ENCODE measurements around the gene MVB12B. TPM values are rescaled to one million over a fixed set of nuclear protein-coding genes. Genes with fewer than 3 reads are reported as not detected.

MVB12B gene
- total RNA-seq, 1 donor from 2014 or later: 13.1 TPM

DNA sequence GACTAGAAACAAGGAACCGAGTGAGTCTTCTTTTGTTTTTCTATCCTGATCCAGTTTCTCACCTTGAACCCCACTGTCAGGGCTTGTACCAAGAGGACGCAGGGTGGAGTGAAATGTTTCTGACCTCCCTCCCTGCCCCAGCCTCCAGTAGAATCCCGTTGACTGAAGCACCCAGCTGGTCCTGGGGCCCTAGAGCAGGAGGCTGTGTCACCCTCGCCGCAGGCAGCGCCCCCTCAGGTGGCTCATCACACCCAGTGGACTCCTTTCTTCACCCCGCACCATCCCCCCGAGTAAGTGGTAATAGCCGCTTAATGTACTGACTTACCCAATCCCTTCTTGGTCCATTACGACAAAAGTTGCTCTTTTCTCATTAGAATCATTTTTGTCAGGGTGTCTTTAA lies 53.8 kb downstream of the MVB12B start:
- H3K4me3 Mint-ChIP-seq (ENCODE audit: unreplicated experiment): no peak overlapping the region
- H3K27me3 Mint-ChIP-seq (ENCODE audit: low read depth): no peaks in the 10 kb centered on the region
- peaks cover 4% of the 10 kb centered on the region for H3K36me3 Mint-ChIP-seq (ENCODE audit: low read depth)
- TF ChIP-seq, protein P1, sequence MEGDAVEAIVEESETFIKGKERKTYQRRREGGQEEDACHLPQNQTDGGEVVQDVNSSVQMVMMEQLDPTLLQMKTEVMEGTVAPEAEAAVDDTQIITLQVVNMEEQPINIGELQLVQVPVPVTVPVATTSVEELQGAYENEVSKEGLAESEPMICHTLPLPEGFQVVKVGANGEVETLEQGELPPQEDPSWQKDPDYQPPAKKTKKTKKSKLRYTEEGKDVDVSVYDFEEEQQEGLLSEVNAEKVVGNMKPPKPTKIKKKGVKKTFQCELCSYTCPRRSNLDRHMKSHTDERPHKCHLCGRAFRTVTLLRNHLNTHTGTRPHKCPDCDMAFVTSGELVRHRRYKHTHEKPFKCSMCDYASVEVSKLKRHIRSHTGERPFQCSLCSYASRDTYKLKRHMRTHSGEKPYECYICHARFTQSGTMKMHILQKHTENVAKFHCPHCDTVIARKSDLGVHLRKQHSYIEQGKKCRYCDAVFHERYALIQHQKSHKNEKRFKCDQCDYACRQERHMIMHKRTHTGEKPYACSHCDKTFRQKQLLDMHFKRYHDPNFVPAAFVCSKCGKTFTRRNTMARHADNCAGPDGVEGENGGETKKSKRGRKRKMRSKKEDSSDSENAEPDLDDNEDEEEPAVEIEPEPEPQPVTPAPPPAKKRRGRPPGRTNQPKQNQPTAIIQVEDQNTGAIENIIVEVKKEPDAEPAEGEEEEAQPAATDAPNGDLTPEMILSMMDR (IDR thresholded peaks at IDR 0.05): no peak
- no peaks in the 10 kb centered on the region for H3K9me3 Mint-ChIP-seq (ENCODE audit: low read depth)
- peaks cover 24% of the 10 kb centered on the region for H3K4me1 Mint-ChIP-seq (ENCODE audit: low read depth)
- H3K27ac Mint-ChIP-seq (ENCODE audit: unreplicated experiment): no peak overlapping the region
- no peak for DNase-seq (ENCODE audit: low spot score)

DNA sequence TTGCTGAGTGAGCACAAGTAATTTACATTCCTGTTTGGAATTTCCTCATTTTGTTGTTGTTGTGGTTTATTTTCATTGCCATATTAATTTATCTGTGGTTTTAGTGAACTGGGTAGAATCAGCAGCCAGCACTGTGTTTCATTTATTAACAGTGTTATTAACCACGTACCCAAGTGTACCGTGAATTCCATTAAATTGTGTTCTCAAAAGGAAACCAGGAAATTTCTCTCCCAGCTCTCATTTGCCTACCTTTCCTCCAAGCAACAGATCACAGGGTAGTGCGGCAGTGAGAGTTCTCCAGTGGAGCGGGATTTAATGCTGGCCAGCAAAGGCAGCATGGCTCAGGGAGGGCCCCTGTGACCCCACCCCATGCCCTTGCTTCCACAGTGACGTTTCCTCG lies 54.6 kb downstream of the MVB12B start:
- Mint-ChIP-seq H3K27ac (ENCODE audit: unreplicated experiment) (no peak overlapping the region), H3K27me3 (ENCODE audit: low read depth) (no peaks in the 10 kb centered on the region), H3K9me3 (ENCODE audit: low read depth) (no peaks in the 10 kb centered on the region), H3K4me3 (ENCODE audit: unreplicated experiment) (no peak overlapping the region), H3K4me1 (ENCODE audit: low read depth) (peaks cover 16% of the 10 kb centered on the region), H3K36me3 (ENCODE audit: low read depth) (peaks cover 4% of the 10 kb centered on the region)
- DNase-seq (ENCODE audit: low spot score): no peak
- TF ChIP-seq, protein P1 (IDR thresholded peaks at IDR 0.05): no peak

- TF ChIP-seq, protein P1 (IDR thresholded peaks at IDR 0.05): no peak
- no peak overlapping the region for H3K27ac Mint-ChIP-seq (ENCODE audit: unreplicated experiment)
- no peak overlapping the region for H3K4me3 Mint-ChIP-seq (ENCODE audit: unreplicated experiment)
- peaks cover 6% of the 10 kb centered on the region for H3K4me1 Mint-ChIP-seq (ENCODE audit: low read depth)
- no peaks in the 10 kb centered on the region for H3K27me3 Mint-ChIP-seq (ENCODE audit: low read depth)
- DNase-seq (ENCODE audit: low spot score): no peak
- H3K36me3 Mint-ChIP-seq (ENCODE audit: low read depth): peaks cover 15% of the 10 kb centered on the region
- no peaks in the 10 kb centered on the region for H3K9me3 Mint-ChIP-seq (ENCODE audit: low read depth)
These were observed 56.9 kb downstream of the MVB12B start for GRCh38 chr9:126383406-126384046.

DNA sequence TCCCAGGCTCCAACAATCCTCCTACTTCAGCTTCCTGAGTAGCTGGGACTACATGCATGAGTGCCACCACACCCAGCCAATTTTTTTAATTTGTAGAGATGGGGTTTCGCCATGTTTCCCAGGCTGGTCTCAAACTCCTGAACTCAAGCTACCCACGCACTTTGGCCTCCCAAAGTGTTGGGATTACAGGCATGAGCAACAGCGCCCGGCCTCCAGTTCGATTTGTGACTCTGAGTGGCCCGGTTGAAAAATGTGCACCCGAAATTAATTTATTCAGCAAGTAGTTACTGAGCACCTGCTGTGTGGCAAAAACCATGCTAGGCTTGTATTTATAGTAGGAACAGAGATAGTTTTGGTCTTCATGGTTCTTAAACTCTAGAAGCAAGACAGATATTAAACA lies 58.3 kb downstream of the MVB12B start:
- Mint-ChIP-seq H3K27me3 (ENCODE audit: low read depth) (no peaks in the 10 kb centered on the region), H3K4me1 (ENCODE audit: low read depth) (peaks cover 5% of the 10 kb centered on the region), H3K36me3 (ENCODE audit: low read depth) (peaks cover 16% of the 10 kb centered on the region), H3K27ac (ENCODE audit: unreplicated experiment) (no peak overlapping the region), H3K4me3 (ENCODE audit: unreplicated experiment) (no peak overlapping the region), H3K9me3 (ENCODE audit: low read depth) (no peaks in the 10 kb centered on the region)
- TF ChIP-seq, protein P1 (IDR thresholded peaks at IDR 0.05): no peak
- DNase-seq (ENCODE audit: low spot score): no peak

- peaks cover 3% of the 10 kb centered on the region for H3K4me1 Mint-ChIP-seq (ENCODE audit: low read depth)
- H3K36me3 Mint-ChIP-seq (ENCODE audit: low read depth): peaks cover 16% of the 10 kb centered on the region
- TF ChIP-seq, protein P1 (IDR thresholded peaks at IDR 0.05): peak; percentile 65
- H3K27ac Mint-ChIP-seq (ENCODE audit: unreplicated experiment): no peak overlapping the region
- H3K9me3 Mint-ChIP-seq (ENCODE audit: low read depth): no peaks in the 10 kb centered on the region
- H3K4me3 Mint-ChIP-seq (ENCODE audit: unreplicated experiment): no peak overlapping the region
- no peak for DNase-seq (ENCODE audit: low spot score)
- no peaks in the 10 kb centered on the region for H3K27me3 Mint-ChIP-seq (ENCODE audit: low read depth)
These were observed 59.5 kb downstream of the MVB12B start for GRCh38 chr9:126386088-126386487.
